ENCODE measurements around the gene FAM53A. TPM values are rescaled to one million over a fixed set of nuclear protein-coding genes. Genes with fewer than 3 reads are reported as not detected.
A peak's percentile ranks its signal among the peaks of the same experiment; 100 is the strongest.

Gene FAM53A
- total and polyA plus RNA-seq, 2 of the 13 experiments (the other 11 are each of a cell fraction or from before 2014, with no cell fraction given), result 0.48 to 1.1 TPM

- no peak for TF ChIP-seq ZNF609 (CRISPR knock-in tag; IDR thresholded peaks at IDR 0.05; ENCODE audit: borderline replicate concordance)
- TF ChIP-seq SMYD3 (CRISPR knock-in tag; IDR thresholded peaks at IDR 0.05), result no peak
- no peak for TF ChIP-seq ZNF574 (CRISPR knock-in tag; IDR thresholded peaks at IDR 0.05)
- no peak for TF ChIP-seq REST (IDR thresholded peaks at IDR 0.05; ENCODE audit: borderline replicate concordance in 1 of 2, low read depth in 1 of 2, low read length in 2 of 2)
- TF ChIP-seq RORA (CRISPR knock-in tag; IDR thresholded peaks at IDR 0.05), result no peak
- TF ChIP-seq SSRP1 (CRISPR knock-in tag; IDR thresholded peaks at IDR 0.05), result no peak
- no peak; the same call in 1 of the 2 replicates for TF ChIP-seq ZNF20 (CRISPR knock-in tag; IDR thresholded peaks at IDR 0.05)
- TF ChIP-seq KAT7 (CRISPR knock-in tag; IDR thresholded peaks at IDR 0.05; ENCODE audit: borderline replicate concordance), result 0 out of 2 replicates have a peak, but pooled peaks have one; percentile 51
- no peak for TF ChIP-seq NONO (IDR thresholded peaks at IDR 0.05)
- peak; percentile 81 for TF ChIP-seq NONO (CRISPR knock-in tag; conservative IDR thresholded peaks at IDR 0.05)
- TF ChIP-seq SMARCC2 (IDR thresholded peaks at IDR 0.05), result no peak
- no peak for TF ChIP-seq TIGD3 (CRISPR knock-in tag; IDR thresholded peaks at IDR 0.05; ENCODE audit: borderline replicate concordance)
These were observed 36.3 kb upstream of the FAM53A start (continued) for GRCh38 chr4:1720163-1720983.

Measured in HepG2 (cell line).